OCI-LY1 (cell line): ENCODE data around the gene YBX3.
A peak's percentile ranks its signal among the peaks of the same experiment; 100 is the strongest.

Source experiments
- H2AFZ ChIP-seq: fragments of 200-600 bp; sonication (generic), shearing (Covaris generic); 2 replicates; pipeline ENCODE4 v1.6.0; 2014; ENCODE audit warnings: antibody characterized with exemption, mild to moderate bottlenecking, low read length
- H3F3A ChIP-seq: fragments of 200-600 bp; sonication (generic), shearing (Covaris generic); 2 replicates; pipeline ENCODE4 v1.6.0; 2014; ENCODE audit warnings: mild to moderate bottlenecking, antibody characterized with exemption, low read length, moderate library complexity; ENCODE audit not compliant: insufficient read depth
- H3K27ac ChIP-seq: fragments of 200-600 bp; sonication (generic); 2 replicates; pipeline ENCODE4 v1.5.1; 2014; ENCODE audit warnings: low read length, mixed run types, mild to moderate bottlenecking, low read depth; ENCODE audit not compliant: poor library complexity, severe bottlenecking
- H3K27me3 ChIP-seq: fragments of 200-600 bp; sonication (generic); 2 replicates; pipeline ENCODE4 v1.6.0; 2014; ENCODE audit warnings: antibody characterized with exemption, mild to moderate bottlenecking, low read length, moderate library complexity; ENCODE audit not compliant: insufficient read depth
- H3K36me3 ChIP-seq: fragments of 200-600 bp; sonication (generic); 2 replicates; pipeline ENCODE4 v1.6.1; 2014; ENCODE audit warnings: mild to moderate bottlenecking, antibody characterized with exemption, low read length, moderate library complexity, mixed read lengths; ENCODE audit not compliant: insufficient read depth
- H3K4me1 ChIP-seq: fragments of 200-600 bp; sonication (generic); 2 replicates; pipeline ENCODE4 v1.5.1; 2014; ENCODE audit warnings: mild to moderate bottlenecking, low read length, moderate library complexity; ENCODE audit not compliant: insufficient read depth, severe bottlenecking
- H3K4me2 ChIP-seq: fragments of 200-600 bp; sonication (generic), shearing (Covaris generic); 2 replicates; pipeline ENCODE4 v1.6.1; 2014; ENCODE audit warnings: low read length
- H3K4me3 ChIP-seq: fragments of 200-600 bp; sonication (generic); 2 replicates; pipeline ENCODE4 v1.5.1; 2014; ENCODE audit warnings: low read length, low read depth, mild to moderate bottlenecking, mixed read lengths; ENCODE audit not compliant: poor library complexity, severe bottlenecking
- H3K79me2 ChIP-seq: fragments of 200-600 bp; shearing (Covaris generic); 2 replicates; pipeline ENCODE4 v1.6.1; 2016; ENCODE audit warnings: mixed run types, low read length, mixed read lengths; ENCODE audit not compliant: insufficient read depth
- H3K9ac ChIP-seq: fragments of 200-600 bp; sonication (generic), shearing (Covaris generic); 2 replicates; pipeline ENCODE4 v1.6.1; 2014; ENCODE audit warnings: mild to moderate bottlenecking, low read length, mixed read lengths
- H3K9me2 ChIP-seq: fragments of 200-600 bp; sonication (generic), shearing (Covaris generic); 2 replicates; pipeline ENCODE4 v1.6.1; 2014; ENCODE audit warnings: low read depth, mild to moderate bottlenecking, low read length, mixed read lengths
- H3K9me3 ChIP-seq: fragments of 200-600 bp; shearing (Covaris generic); 2 replicates; pipeline ENCODE4 v1.6.1; 2014; ENCODE audit warnings: low read length, mixed read lengths
- H4K20me1 ChIP-seq: fragments of 200-600 bp; sonication (generic), shearing (Covaris generic); 2 replicates; pipeline ENCODE4 v1.6.0; 2016; ENCODE audit warnings: mild to moderate bottlenecking, low read length; ENCODE audit not compliant: insufficient read depth
- EZH2 ChIP-seq: fragments of 200-600 bp; sonication (generic), shearing (Covaris generic); IDR thresholded peaks from 2 replicates; pipeline ENCODE4 v1.8.0; 2017; ENCODE audit warnings: borderline replicate concordance, mixed run types, mild to moderate bottlenecking, antibody characterized with exemption, low read length, moderate library complexity, mixed read lengths
- TF ChIP-seq, protein P1 (sequence below): fragments of 200-600 bp; sonication (generic), shearing (Covaris generic); IDR thresholded peaks from 2 replicates; pipeline ENCODE4 v1.5.1; 2017; ENCODE audit warnings: mild to moderate bottlenecking, antibody characterized with exemption, low read length, moderate library complexity, mixed read lengths

Gene YBX3

DNA sequence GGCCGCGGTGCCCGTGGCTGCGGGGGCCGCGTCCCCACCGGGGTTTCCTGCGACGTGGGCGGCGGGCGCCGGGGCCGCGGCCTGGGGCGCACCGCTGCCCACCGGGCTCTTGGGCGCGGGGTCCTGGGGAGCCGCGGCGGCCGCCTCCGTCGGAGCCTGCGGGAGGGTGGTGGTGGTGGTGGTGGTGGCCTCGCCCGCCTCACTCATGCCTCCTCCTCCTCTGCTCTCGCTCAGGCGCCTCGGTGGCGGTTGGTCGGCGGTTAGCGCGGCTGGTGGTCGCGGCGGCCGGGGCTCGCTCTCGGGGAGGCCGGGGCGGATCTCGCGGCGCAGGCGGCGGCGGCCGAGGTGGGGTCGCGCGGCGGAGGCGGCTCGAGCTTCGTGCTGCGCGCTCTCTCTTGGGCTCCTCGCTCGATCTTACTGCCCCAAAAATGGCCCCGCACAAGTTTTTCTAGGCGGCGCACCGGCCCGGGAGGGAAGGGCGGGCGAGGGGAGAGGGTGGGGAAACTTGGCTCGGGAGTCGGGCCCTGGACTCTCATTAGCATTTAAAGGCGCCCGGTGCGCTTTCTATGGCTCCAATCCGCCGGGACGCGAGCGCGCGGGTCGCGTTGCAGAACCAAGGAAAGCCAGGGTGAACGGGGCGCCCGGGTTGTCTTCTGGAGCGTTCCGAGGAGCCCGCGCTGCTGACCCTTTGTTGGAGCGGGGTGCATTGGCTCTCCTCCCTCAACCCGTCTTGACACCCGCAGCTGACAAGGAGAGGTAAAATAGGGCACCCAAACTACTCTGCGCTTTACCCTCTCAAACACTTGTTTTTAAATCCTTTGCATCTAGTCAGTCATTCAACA is at the start of gene YBX3:
Gene YBX3, minus strand, starts transcription at position 419 of the 842 bp plus-strand sequence. Its CDS starts 212 bp downstream, at position 207.
- Histone ChIP-seq H3K9ac (peak within 1 kb of the TSS; percentile 64), H3K9me2 (no peaks in the 10 kb centered on the region), H3K4me3 (peak within 1 kb of the TSS; percentile 72), H3K27me3 (no peaks in the 10 kb centered on the region), H4K20me1 (no peaks in the 10 kb centered on the region), H3K27ac (peak within 1 kb of the TSS; percentile 51), H3K9me3 (no peaks in the 10 kb centered on the region), H3K36me3 (no peaks in the 10 kb centered on the region), H3K4me1 (peaks cover 22% of the 10 kb centered on the region), H2AFZ (no peak within 1 kb of the TSS; the same call in 1 of the 2 replicates), H3F3A (no peaks in the 10 kb centered on the region), H3K79me2 (peaks cover 5% of the 10 kb centered on the region; the same call in 1 of the 2 replicates), H3K4me2 (peak within 1 kb of the TSS; percentile 81)
- TF ChIP-seq, protein P1, sequence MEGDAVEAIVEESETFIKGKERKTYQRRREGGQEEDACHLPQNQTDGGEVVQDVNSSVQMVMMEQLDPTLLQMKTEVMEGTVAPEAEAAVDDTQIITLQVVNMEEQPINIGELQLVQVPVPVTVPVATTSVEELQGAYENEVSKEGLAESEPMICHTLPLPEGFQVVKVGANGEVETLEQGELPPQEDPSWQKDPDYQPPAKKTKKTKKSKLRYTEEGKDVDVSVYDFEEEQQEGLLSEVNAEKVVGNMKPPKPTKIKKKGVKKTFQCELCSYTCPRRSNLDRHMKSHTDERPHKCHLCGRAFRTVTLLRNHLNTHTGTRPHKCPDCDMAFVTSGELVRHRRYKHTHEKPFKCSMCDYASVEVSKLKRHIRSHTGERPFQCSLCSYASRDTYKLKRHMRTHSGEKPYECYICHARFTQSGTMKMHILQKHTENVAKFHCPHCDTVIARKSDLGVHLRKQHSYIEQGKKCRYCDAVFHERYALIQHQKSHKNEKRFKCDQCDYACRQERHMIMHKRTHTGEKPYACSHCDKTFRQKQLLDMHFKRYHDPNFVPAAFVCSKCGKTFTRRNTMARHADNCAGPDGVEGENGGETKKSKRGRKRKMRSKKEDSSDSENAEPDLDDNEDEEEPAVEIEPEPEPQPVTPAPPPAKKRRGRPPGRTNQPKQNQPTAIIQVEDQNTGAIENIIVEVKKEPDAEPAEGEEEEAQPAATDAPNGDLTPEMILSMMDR, result no peak
- no peak for TF ChIP-seq EZH2

DNA sequence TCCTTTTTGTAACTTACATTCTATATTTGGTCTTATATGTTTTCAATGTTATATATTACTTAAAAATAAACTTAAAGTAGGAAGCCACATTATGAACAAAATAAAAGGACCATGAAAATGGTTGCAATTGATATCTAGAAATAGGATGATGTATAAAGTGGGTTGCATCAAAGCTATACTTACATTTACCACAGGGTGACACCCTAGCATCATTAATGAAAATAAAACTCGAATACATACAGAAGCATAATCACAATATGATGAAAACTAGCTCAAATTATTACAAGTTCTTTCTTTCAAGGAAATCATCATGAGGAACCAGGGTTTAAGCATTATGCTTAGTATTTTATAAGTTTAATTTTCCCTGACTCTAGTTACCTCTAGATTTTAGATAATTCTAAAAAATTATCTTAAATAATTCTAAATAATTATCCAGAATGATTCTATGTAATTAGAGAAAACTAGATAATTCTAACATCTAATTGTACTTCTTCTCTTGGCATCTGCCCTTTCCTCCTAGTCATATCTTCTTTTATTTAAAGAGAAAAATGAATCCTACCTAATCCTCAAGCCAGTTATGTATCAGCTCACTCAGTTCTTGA is 48.1 kb upstream of the YBX3 start:
- no peaks in the 10 kb centered on the region for H3K36me3 ChIP-seq
- no peak overlapping the region for H3K4me3 ChIP-seq
- H3K9me2 ChIP-seq, result no peaks in the 10 kb centered on the region
- no peaks in the 10 kb centered on the region for H3F3A ChIP-seq
- no peak for TF ChIP-seq EZH2
- TF ChIP-seq, protein P1, result peak; percentile 68
- H3K79me2 ChIP-seq, result no peaks in the 10 kb centered on the region
- no peaks in the 10 kb centered on the region for H3K27me3 ChIP-seq
- no peak overlapping the region for H2AFZ ChIP-seq
- H4K20me1 ChIP-seq, result no peaks in the 10 kb centered on the region
- no peak overlapping the region for H3K27ac ChIP-seq
- H3K4me1 ChIP-seq, result no peaks in the 10 kb centered on the region
- H3K4me2 ChIP-seq, result no peak overlapping the region
- no peak overlapping the region for H3K9ac ChIP-seq
- H3K9me3 ChIP-seq, result no peaks in the 10 kb centered on the region

DNA sequence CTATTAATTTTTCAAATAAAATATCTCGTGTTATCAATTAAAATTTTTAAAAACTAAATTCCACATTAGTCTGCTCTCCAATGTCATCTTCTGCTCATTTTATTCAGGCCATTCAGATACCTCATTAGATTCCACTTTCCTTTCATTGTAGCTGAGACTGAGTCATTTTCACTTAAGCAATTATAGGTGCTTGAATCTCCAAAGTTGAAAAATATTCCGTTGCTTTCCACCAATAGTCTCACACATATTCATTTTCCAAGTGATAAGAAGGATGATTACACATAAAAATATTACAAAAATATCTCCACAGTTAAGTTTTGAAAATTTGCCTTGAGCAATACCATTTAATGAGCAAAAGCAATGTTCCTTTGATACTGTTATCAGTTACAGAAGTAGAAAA is 36.5 kb upstream of the YBX3 start:
- Histone ChIP-seq H2AFZ (no peak overlapping the region), H3K4me3 (no peak overlapping the region), H3K4me2 (no peak overlapping the region), H3K27ac (no peak overlapping the region), H3K9me2 (no peaks in the 10 kb centered on the region), H4K20me1 (no peaks in the 10 kb centered on the region), H3K27me3 (no peaks in the 10 kb centered on the region), H3F3A (no peaks in the 10 kb centered on the region), H3K4me1 (no peaks in the 10 kb centered on the region), H3K79me2 (no peaks in the 10 kb centered on the region), H3K9me3 (peaks cover 7% of the 10 kb centered on the region; the same call in 1 of the 2 replicates), H3K9ac (no peak overlapping the region), H3K36me3 (no peaks in the 10 kb centered on the region)
- TF ChIP-seq, protein P1, result no peak
- no peak for TF ChIP-seq EZH2
